Erythroblast (primary cell): ENCODE results near the gene PRF1.

ENCODE experiments used
- GATA1 ChIP-seq: IDR thresholded peaks from 2 replicates; pipeline ENCODE4 v1.6.1; 2011; ENCODE audit warnings: low read depth, mild to moderate bottlenecking, control low read depth, low read length, moderate library complexity
- POLR2A ChIP-seq: IDR thresholded peaks from 2 replicates; pipeline ENCODE4 v1.6.1; 2011; ENCODE audit warnings: mild to moderate bottlenecking, low read length

DNA sequence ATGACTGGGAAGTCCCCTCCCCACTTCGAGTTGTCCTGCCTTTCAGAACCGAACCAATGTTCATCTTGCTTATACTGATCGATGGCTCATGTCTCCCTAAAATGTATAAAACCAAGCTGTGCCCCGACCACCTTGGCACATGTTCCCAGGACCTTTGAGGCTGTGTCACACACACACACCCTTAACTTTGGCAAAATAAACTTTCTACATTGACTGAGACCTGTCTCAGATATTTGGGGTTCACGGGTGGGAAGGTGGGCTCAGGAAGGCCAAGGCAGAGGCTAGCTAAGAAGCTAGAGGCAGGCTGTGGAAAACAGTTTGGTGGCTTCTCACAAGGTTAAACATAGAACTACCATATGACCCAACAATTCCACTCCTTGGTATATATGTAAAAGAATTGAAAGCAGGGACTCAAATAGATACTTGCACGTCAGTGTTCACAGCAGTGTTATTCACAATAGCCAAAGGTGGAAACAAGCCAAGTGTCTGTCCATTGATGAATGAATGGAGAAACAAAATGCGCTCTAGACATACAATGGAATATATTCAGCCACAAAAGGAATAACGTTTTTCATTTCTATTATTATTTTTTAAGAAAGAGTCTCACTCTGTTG, 15.4 kb downstream of the PRF1 start:
- TF ChIP-seq POLR2A (no peak), GATA1 (no peak)
